Lower leg skin (tissue), 4 donors: ENCODE measurements around the gene RIC1. TPM values are rescaled to one million over a fixed set of nuclear protein-coding genes. Genes with fewer than 3 reads are reported as not detected.
"Not testable (repeated sequence)": the region's sequence is repeated elsewhere in the genome, so short reads cannot be mapped to it uniquely, and the experiment has no call there.

Source experiments
- DNase-seq, 2 donors: peaks; one replicate each; pipeline ENCODE4 v3.0.0-alpha.2; 2019; ENCODE audit warnings: low spot score in 2 of 2
- H3K4me3 ChIP-seq: fragments of 200-600 bp; sonication (generic); 2 replicates; pipeline ENCODE4 v1.5.1; 2017; ENCODE audit warnings: mild to moderate bottlenecking, low read depth; ENCODE audit not compliant: poor library complexity, severe bottlenecking
- POLR2A ChIP-seq, 2 donors: fragments of 450-650 bp; IDR thresholded peaks; one replicate each; pipeline ENCODE4 v1.6.1; 2016 to 2017; ENCODE audit warnings: antibody characterized with exemption in 2 of 2, mild to moderate bottlenecking in 1 of 2, moderate library complexity in 1 of 2
- WGBS, 2 donors: methylation state at CpG; one replicate each; pipeline ENCODE4 v1.1.5; 2018; 5-methylcytosine and 5-hydroxymethylcytosine counted together
- intact Hi-C: fragments of 100-400 bp; cut with DNase I; formaldehyde crosslinking; loops from one replicate; pipeline ENCODE4 v1.15.0; 2023; ENCODE audit warnings: low total_unique reads
- total RNA-seq, 4 donors: library from RNA; depleted of rRNA; stranded (reverse); fragments of >200 nt; gene quantifications; one replicate each; pipeline ENCODE4 v1.1.0, GENCODE V29; 2016
- TF ChIP-seq, protein P1 (sequence below), 3 donors: fragments of 450-650 bp; IDR thresholded peaks; one replicate each; pipeline ENCODE4 v1.5.1; 2016; ENCODE audit warnings: antibody characterized with exemption in 3 of 3, mild to moderate bottlenecking in 3 of 3, moderate library complexity in 2 of 3

The RIC1 gene
- total RNA-seq, 4 donors from 2014 or later = 31.3 to 62.3 (median 37.6) TPM

DNA sequence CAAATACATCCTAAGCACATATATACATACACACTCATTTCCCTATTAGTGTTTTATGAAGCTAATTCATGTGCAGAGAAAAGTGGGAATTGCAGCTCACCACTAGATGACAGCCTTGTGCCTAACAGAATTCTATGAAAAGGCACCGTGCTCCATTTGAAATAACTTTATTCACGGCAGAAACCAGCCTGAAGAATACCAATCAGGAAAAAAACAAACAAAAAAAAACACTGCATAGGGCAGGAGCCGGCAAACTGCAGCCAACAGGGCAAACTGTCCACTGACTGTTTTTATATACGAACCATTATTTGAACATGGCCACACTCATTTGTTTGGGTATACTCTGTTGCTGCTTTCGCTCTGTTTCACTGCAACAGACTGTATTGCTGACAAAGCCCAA, 170.4 kb downstream of the RIC1 start:
- 33 to 37% methylated on average over 5 of the region's 5 CpGs for WGBS, 2 donors

DNA sequence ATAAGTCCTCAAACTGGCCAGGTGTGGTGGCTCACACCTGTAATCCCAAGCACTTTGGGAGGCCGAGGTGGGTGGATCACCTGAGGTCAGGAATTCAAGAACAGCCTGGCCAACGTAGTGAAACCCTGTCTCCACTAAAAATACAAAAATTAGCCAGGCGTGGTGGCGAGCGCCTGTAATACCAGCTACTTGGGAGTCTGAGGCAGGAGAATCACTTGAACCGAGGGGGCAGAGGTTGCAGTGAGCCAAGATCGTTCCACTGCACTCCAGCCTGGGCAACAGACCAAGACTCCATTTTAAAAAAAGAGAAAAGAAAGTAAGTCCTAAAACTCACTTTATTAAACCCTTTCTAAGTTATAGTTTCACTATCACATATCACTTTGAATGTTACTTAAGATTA, 171.5 kb downstream of the RIC1 start:
- DNase-seq, intact Hi-C loops, H3K4me3 ChIP-seq: not testable (repeated sequence)
- WGBS, 2 donors = 84% methylated on average over 7 of the region's 7 CpGs

More for the DNA sequence above, 170.4 kb downstream of the RIC1 start:
- no peak for TF ChIP-seq POLR2A (IDR thresholded peaks at IDR 0.05)
- TF ChIP-seq, protein P1, sequence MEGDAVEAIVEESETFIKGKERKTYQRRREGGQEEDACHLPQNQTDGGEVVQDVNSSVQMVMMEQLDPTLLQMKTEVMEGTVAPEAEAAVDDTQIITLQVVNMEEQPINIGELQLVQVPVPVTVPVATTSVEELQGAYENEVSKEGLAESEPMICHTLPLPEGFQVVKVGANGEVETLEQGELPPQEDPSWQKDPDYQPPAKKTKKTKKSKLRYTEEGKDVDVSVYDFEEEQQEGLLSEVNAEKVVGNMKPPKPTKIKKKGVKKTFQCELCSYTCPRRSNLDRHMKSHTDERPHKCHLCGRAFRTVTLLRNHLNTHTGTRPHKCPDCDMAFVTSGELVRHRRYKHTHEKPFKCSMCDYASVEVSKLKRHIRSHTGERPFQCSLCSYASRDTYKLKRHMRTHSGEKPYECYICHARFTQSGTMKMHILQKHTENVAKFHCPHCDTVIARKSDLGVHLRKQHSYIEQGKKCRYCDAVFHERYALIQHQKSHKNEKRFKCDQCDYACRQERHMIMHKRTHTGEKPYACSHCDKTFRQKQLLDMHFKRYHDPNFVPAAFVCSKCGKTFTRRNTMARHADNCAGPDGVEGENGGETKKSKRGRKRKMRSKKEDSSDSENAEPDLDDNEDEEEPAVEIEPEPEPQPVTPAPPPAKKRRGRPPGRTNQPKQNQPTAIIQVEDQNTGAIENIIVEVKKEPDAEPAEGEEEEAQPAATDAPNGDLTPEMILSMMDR (IDR thresholded peaks at IDR 0.05) = no peak
- no peak for DNase-seq
- intact Hi-C loops = no loop called here
- H3K4me3 ChIP-seq = no peak overlapping the region

DNA sequence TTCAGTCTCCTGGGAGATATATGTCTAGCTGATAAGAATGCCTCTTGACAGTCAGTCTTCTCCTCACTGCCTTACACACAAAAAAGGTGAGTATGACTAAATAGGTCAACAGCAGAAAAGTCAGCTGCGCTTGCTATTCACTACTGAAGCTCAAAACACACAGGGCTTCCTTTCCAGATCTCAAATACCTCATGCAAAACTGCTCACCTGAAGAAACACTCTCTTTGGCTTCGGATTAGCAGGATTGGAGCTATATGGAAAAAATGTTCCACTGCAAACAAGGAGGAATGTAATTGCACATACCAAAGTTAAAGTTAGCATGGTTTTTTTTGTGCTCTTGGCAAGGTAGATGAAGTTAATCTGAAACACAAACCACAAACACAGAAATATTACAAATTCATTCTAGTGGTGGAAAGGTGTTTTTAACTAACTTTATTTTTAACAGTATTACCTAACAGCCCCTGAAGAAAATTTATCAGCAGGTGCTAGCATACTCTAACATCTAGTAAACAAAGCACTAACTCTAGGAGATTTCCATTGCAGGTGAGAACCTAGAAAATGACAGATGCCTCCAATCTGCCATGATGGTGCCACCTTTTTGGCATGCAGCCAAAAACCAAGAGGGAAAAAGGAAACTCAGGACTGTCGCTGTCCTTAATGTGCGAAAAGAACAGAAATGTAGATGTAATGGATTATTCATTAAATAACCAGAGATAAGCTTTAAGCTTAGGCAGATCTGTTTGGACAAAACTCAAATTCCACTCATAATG, 172.2 kb downstream of the RIC1 start:
- TF ChIP-seq POLR2A (IDR thresholded peaks at IDR 0.05) = no peak
- TF ChIP-seq, protein P1 (IDR thresholded peaks at IDR 0.05) = no peak
- 86 to 87% methylated on average over 4 of the region's 4 CpGs for WGBS, 2 donors

DNA sequence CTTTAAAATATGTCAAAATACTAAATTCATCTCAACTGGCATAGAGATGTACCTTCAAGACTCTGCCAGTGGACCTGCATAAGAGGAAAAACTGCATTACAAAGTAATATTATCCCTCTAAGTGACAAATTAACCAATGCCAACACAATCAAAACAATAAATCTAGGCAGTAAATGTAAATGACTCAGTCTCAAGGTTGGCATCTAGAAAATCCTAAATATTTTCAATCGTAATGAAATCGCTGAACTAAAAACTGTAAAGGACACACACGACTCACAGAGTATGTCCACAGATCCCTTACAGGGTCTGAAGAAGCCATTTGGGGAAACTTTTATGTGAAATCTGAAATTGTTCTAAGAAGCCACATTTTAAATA, 172.8 kb downstream of the RIC1 start:
- H3K4me3 ChIP-seq = no peak overlapping the region
- TF ChIP-seq, protein P1 (IDR thresholded peaks at IDR 0.05) = no peak
- no peak for TF ChIP-seq POLR2A (IDR thresholded peaks at IDR 0.05)
- WGBS, 2 donors = 86 to 90% methylated on average over 3 of the region's 3 CpGs
- no peak for DNase-seq
- intact Hi-C loops = no loop called here

More for the DNA sequence above, 172.2 kb downstream of the RIC1 start:
- no peak for DNase-seq
- intact Hi-C loops = no loop called here
- H3K4me3 ChIP-seq = no peak overlapping the region

DNA sequence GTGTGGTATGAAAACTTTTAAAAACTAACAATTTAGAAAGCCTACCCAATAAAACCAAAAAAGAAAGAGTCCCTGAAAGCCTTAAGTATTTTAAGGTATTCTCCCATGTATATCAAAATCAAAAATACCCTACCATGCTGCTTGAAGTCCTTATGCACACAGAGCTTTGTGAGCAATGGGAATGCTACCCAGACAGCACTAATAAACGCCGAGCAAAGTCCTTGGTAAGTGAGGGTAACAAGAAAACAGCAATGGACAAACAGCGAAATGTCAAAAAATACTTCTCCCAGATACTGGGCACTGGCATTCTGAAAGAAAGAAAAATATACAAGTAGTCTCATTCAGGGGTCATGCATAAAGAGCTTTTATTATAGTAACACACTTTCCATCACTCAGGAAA, 176.6 kb downstream of the RIC1 start:
- TF ChIP-seq, protein P1 (IDR thresholded peaks at IDR 0.05) = no peak
- no peak for TF ChIP-seq POLR2A (IDR thresholded peaks at IDR 0.05)
- 75 to 88% methylated on average over 3 of the region's 3 CpGs for WGBS, 2 donors
- H3K4me3 ChIP-seq = no peak overlapping the region
- intact Hi-C loops = no loop called here
- DNase-seq = no peak

DNA sequence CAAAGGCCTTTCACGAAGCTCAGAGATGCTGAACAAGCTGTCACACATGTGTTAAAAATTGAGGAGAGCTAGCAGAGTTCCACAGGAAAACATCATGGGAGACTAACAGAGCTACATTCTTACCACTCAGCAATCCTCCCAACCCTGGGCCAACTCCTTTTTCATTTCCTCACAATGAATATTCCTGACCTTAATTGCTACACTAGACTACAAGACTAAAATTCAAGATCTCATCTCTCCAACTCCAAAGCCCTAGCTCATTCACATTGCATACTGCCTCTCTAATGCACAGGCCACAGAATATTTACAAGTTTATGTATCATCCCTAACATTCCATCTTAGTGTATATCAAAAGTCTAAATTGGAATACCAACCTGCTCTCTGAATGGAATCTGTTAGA, 182.8 kb downstream of the RIC1 start:
- TF ChIP-seq, protein P1 (IDR thresholded peaks at IDR 0.05) = no peak
- TF ChIP-seq POLR2A (IDR thresholded peaks at IDR 0.05) = no peak
- DNase-seq = no peak
- intact Hi-C loops = no loop called here
- WGBS, 2 donors = 70 to 84% methylated on average over 1 of the region's 1 CpG
- H3K4me3 ChIP-seq = no peak overlapping the region
